HG02884 (cell line): ENCODE data around the gene BMP7.
"Not testable (repeated sequence)": the region's sequence is repeated elsewhere in the genome, so short reads cannot be mapped to it uniquely, and the experiment has no call there.

ENCODE experiments used
- ATAC-seq: cut with Tn5 transposase; IDR thresholded peaks from one replicate; pipeline ENCODE4 v1.9.1; 2021; ENCODE audit warnings: mild to moderate bottlenecking, moderate library complexity; ENCODE audit not compliant: unreplicated experiment

BMP7 gene

DNA sequence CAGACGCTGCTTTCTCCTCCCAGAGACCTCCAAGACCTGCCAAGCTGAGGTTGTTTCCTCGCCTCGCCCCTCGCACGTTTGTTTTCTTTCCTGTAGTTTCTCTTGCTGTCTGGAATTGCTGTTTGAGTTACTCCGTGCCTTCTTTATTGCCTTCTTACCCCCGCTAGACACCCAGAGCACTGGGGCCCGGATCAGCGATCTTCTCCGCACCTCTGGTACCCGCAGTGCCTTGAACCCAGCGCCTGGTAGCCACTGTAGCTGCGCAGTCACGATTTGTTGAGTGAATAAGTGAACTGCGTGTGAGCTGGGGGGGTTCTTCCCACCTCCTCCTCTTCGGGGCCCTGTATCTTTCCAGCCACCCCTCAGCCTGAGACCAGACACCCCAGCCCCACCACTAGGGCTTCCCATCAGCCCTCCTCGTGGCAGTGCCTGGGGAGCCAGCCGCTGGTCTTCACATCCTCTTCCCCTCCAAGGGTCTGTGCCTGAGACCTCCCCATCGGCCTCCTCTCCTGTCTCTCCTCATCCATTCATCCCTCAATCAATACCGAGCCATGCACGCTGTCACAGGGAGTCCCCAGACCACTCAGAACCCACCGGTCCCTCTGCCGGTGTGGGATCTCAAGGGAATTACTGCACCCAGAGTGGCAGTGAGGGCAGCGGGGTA lies 849 bp upstream of the BMP7 start:
- no peak for ATAC-seq

GRCh38 chr20:57265997-57266290 lies 497 bp downstream of the BMP7 start:
- ATAC-seq, result no peak

DNA sequence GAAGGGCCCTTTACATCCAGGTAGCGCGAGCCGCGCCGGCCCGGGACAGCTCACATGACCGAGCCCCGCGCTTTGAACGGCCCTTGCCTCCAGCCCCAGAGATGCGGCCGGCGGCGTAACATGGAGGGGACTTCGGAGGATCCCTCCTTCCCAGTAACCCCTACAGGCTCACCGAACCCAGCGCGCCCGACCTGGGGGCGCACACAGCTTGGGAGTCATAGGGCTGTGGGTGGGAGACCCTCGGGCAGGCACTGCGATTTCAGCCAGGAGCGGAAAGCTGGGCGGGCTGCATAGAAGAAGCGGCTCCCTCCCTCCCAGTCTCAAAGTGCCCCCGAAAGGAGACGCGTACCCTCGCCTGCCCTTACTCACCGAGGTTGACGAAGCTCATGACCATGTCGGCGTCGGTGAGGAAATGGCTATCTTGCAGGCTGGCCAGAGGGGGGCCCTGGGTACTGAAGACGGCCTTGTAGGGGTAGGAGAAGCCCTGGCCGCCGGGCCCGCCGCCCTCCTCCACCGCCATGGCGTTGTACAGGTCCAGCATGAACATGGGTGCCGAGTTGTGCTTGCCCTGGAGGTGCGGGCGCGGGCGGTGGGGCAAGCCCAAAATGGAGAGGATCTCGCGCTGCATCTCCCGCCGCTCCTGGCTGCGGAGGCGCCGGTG lies 975 bp downstream of the BMP7 start:
- no peak for ATAC-seq

DNA sequence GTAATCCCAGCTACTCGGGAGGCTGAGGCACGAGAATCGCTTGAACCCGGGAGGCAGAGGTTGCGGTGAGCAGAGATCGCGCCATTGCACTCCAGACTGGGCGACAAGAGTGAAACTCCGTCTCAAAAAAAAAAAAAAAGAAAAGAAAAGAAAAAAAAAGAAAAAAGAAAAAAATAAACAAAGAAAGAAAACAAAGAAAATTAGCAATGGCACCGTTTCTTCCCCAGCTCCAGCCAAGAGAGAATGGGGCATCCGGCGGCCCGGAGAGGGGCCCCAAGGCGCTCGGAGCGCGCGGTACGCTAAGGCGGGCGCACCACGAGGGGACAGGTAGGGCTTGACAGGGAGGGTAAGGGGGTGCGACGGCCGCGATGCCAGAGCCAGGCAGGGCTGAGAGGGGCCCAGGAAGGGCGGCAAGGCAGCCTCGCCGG lies 1.5 kb downstream of the BMP7 start:
- ATAC-seq, result not testable (repeated sequence)

DNA sequence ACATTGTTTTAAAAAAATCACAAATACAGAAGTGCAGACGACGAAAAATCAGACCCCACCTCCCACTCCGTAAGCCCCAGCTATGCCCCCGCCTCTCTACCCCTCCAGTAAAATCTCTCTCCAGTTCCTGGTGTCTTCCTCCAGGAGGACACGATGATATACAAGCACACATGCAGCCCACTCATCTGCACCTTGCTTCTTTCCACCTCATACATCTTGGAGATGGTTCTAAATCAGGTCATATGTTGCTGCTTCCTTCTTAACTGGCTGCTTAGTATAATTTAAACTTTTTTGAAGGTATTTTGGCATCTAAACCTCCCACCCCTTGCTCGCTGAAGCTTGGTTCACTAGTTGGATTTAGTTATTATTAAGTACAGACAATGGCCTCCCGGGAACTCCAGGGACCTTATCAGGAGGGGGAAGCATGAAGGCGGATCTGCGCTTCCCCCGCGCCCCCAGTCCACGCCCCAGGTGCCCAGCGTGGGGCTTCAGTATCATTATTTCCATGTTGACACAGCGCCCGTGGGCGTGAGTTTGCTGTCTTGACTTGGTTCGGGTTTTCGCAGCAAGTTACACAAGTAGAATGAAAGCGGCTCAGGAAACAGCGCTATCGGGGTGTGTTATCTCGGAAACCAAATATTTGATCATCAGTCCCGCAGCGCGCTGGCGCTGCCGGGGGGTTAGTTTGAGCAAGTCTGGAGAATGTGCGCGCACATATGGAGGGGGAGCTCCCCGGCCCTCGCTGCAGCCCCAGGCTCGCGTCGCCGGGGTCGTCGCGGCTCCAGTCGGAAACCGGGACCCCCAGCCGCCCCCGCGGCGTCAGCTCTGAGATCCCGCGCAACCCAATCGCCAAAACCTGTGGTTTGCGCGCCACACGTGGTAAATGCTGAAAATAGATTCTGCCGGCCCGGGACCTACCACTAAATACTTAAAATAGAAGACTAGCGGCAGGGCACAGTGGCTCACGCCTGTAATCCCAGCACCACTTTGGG lies 2.3 kb downstream of the BMP7 start:
- no peak for ATAC-seq

DNA sequence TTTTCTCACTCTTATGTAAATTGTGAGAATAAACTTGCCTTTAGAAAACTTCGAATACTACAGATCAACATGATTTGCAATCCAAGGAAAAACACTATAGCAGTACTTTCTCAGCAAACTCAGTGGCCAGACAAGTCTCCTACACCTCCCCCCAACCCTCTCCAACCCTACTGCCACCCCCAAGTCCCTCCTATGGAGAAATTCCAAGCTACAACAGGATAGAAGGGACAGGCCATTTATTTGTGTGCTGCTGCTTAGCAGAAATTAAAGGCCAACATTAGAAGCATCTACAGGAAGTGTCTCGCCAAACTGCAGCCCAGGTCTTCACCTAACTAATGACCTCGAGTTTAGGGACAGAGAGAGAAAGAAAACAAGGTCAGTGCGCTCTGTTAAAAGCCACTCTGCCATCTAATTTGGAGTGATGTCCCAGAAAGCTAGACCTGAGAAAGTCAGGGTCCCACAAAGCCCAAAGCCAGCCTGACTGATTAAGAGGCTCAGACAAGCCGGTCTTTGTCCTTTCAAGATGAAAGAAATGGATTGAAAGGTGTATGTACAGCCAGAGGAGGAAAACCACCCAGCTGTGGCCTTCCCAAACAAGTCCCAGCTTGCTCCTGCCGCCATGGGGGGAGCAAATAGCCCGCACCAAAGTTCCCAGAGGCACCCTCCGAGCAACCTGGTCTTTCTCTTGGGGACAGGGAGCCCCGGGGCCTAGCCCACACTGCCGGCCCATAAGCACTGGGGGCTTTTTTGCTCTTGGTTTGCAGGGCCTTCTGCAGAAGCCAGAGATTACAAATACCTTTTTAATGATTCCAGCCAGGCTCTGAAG lies 3.4 kb downstream of the BMP7 start:
- no peak for ATAC-seq

GRCh38 chr20:57262301-57262700 lies 4.1 kb downstream of the BMP7 start:
- no peak for ATAC-seq

- no peak for ATAC-seq
These were observed 4.8 kb downstream of the BMP7 start for GRCh38 chr20:57261457-57262251.

DNA sequence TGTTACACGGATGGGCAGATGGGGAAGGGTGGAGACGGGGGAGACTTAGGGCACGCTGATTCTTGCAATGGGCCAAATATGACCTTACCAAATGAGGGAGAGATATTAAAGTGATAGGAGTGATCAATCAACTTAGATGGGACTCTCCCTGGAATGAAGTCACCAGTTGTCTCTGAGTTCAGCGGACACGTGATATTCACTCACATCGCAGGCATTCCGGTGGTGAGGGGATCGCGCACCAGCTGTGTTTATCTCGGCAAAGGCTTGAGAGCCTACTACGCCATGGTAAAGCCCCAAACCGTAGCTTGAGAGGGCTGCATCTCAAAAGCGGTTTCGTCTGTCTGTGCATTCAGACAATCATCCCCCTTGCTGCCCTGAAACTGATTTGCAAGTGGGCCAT lies 5.5 kb downstream of the BMP7 start:
- ATAC-seq, result no peak

- no peak for ATAC-seq
These were observed 6.2 kb downstream of the BMP7 start for GRCh38 chr20:57259938-57260921.

DNA sequence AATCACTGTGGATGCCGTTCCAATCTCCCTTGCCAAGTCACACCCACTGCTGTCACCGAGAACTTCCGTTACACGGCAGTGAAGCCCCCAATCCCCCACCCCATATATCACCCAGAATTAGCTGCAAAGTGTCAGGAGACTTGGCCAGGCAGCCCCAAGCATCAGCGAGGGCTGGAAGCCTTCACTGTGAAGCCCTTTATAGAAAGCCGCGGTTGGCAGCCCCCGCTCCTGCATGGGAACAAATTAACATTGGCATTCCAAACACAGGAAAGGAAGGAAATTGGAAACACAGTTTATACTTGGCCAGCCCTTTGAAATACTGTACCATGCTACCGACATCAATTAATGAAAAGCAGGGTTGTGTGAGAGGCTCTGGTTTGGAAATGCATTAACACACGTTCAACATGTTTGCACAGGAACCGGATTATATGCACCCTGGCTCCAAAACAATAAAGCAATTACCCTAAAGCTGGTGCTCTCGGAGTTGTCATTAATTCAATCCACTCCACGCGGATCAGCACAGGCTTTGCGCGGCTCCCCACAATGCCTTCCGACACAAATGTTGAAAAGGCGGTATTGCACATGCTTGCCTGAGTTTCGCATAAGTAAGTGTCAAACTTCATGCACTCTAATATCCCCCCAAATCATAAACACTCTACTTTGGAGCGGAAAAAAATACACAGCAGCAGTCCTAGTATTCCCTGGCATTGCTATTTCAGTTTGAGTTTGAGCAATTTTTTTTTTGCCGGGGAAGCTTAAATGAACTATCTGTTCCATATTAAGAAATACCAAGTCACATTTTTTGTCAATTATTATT lies 7.1 kb downstream of the BMP7 start:
- no peak for ATAC-seq

DNA sequence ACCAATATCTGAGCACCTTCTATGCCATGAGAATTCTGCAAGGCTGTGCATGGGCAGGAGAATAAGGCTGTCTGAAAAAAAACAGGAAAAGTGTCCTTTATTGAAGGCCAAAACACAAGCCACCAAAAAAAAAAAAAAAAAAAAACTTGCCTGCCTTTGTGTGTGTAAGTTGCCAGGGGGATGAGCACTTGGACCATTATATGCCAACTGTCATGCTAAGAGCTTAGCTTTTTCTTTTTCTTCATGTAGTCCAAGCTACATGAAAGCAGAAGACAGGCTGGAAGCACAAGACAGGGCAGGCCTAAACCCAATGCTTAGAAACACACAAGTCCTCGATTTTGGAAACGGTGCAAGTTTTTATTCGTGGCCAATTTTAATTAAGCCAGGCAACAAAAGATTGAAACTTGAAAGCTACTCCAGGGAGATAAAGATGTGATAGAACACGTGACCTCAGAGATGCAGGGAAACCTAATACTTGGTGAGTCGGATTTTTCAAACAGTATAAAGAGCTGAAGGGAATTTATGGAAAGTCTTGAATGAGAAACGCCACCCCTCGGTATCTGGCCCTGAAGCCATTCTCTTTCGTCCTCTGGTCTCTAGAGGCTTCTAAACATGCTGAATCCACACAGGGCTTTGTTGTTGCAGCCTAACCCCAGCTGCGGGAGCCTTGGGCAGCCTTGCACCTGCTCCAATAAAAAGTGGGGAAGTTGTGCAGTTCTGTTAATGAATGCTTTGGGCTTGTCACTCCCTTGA lies 8.6 kb downstream of the BMP7 start:
- no peak for ATAC-seq

- no peak for ATAC-seq
These were observed 9.5 kb downstream of the BMP7 start for GRCh38 chr20:57256908-57257307.

- no peak for ATAC-seq
These were observed 10.2 kb downstream of the BMP7 start for GRCh38 chr20:57256205-57256604.

DNA sequence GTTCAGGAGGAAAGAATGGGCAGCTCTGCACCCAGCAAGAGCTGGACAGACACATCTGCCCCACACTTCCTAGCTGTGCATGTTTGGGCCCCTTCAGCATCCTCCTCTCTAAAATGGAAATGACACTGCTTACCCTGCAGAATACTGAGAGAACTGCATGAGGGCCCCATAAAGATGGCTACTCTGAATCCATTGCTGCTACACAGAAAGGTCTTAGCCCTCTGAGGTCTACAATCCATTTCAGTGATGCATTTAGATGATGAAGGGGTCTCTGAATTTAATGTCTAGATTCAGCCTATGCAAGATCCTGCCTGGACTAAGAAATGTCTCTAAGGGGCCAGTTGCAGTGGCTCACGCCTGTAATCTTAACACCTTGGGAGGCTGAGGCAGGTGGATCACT lies 11.3 kb downstream of the BMP7 start:
- ATAC-seq, result no peak

DNA sequence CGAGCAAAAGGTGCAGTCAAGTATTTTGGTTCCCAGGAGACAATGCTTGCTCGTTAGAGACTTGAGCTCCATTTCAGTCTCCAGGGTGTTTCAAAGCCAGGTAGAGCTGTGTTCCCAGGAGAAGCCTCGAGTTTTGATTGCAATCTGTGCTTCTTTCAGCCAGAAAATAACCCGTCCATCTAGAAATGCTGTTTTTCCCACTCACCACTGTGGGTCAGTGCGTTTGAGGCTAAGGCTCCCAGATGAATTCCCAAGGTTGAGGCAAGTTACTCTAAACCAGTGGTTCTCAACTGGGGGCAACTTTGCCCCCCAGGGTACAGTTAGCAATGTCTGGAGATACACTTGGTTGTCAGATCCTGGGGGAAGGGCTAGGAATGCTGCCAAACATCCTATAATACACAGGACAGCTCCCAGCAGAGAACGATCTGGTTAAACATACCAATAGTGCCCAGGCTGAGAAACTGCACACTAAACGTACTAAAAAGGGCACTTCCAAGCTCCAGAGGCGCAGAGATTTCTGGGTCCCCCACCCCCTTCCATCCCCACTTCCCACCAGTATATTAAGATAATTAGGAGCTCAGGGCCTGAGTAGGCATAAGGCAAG lies 13.8 kb downstream of the BMP7 start:
- ATAC-seq, result no peak

DNA sequence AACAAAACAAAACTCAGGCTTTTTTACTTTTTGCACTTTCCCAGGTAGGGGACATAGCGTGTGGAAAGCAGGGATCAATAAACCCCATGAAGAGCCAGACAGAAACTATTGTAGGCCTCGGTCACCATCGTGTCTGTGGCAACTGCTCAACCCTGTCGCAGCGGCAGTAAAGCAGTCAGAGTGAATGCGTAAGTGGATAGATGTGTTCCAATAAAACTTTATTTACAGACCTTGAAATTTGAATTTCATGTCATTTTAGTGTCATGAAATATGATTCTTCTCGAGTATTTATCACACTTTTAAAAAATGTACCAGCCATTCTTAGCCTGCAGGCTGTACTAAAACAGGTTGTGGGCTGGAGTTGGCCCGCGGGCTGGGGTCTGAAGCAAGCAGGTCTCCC lies 14.5 kb downstream of the BMP7 start:
- ATAC-seq, result no peak
